ENCODE measurements around the gene CCDC40. TPM values are rescaled to one million over a fixed set of nuclear protein-coding genes. Genes with fewer than 3 reads are reported as not detected.
A peak's percentile ranks its signal among the peaks of the same experiment; 100 is the strongest.

CCDC40 gene
- total RNA-seq, 2 experiments from 2014 or later, result 0.20 to 0.84 TPM

- H3K9me3 Mint-ChIP-seq (ENCODE audit: low read depth), result no peaks in the 10 kb centered on the region
- no peaks in the 10 kb centered on the region for H3K36me3 Mint-ChIP-seq
These were observed 65.7 kb downstream of the CCDC40 start for GRCh38 chr17:80101946-80102663.

GRCh38 chr17:80102664-80103448 lies 66.4 kb downstream of the CCDC40 start:
- no peak for DNase-seq
- CTCF ChIA-PET, result interaction anchor here (1.3 to 3.2 kb wide), 5 partner anchors 11 to 177 kb away, joined by 3 to 45 read pairs (median 5); no protein-coding TSS in a partner anchor
- Mint-ChIP-seq H3K9me3 (ENCODE audit: low read depth) (no peaks in the 10 kb centered on the region), H3K4me3 (peak overlapping the region; percentile 84), H3K27me3 (peaks cover 4% of the 10 kb centered on the region), H3K27ac (no peak overlapping the region), H3K4me1 (peaks cover 24% of the 10 kb centered on the region), H3K36me3 (no peaks in the 10 kb centered on the region)
- no peak for ATAC-seq

More at GRCh38 chr17:80101946-80102663, 65.7 kb downstream of the CCDC40 start:
- DNase-seq (no peak), ATAC-seq (peak; percentile 25)
- Mint-ChIP-seq H3K4me1 (peaks cover 24% of the 10 kb centered on the region), H3K27me3 (peaks cover 4% of the 10 kb centered on the region), H3K27ac (peak overlapping the region; percentile 78), H3K4me3 (peak overlapping the region; percentile 84)
- CTCF ChIA-PET, result interaction anchor here (0.6 to 3.2 kb wide), 55 partner anchors 8 to 764 kb away, joined by 3 to 45 read pairs (median 4); partner anchors contain the start of gene EIF4A3

GRCh38 chr17:80103449-80104085 lies 67.1 kb downstream of the CCDC40 start:
- Mint-ChIP-seq H3K36me3 (no peaks in the 10 kb centered on the region), H3K27ac (no peak overlapping the region), H3K4me3 (peak overlapping the region; percentile 9), H3K4me1 (peaks cover 24% of the 10 kb centered on the region), H3K9me3 (ENCODE audit: low read depth) (no peaks in the 10 kb centered on the region), H3K27me3 (peaks cover 4% of the 10 kb centered on the region)
- no peak for DNase-seq
- no peak for ATAC-seq
- CTCF ChIA-PET, result interaction anchor here (1.3 kb wide), 1 partner anchor 156 kb away, joined by 3 read pairs; no protein-coding TSS in a partner anchor

GRCh38 chr17:80104321-80104955 lies 68.0 kb downstream of the CCDC40 start:
- no peak overlapping the region for H3K4me3 Mint-ChIP-seq
- no peak overlapping the region for H3K27ac Mint-ChIP-seq
- DNase-seq, result no peak
- ATAC-seq, result no peak
- peaks cover 4% of the 10 kb centered on the region for H3K27me3 Mint-ChIP-seq
- H3K9me3 Mint-ChIP-seq (ENCODE audit: low read depth), result no peaks in the 10 kb centered on the region
- peaks cover 24% of the 10 kb centered on the region for H3K4me1 Mint-ChIP-seq
- no peaks in the 10 kb centered on the region for H3K36me3 Mint-ChIP-seq
- CTCF ChIA-PET, result interaction anchor here (1.3 kb wide), 1 partner anchor 155 kb away, joined by 3 read pairs; no protein-coding TSS in a partner anchor

- Mint-ChIP-seq H3K4me3 (no peak overlapping the region), H3K36me3 (no peaks in the 10 kb centered on the region), H3K27me3 (peaks cover 4% of the 10 kb centered on the region), H3K4me1 (peaks cover 22% of the 10 kb centered on the region), H3K27ac (no peak overlapping the region), H3K9me3 (ENCODE audit: low read depth) (no peaks in the 10 kb centered on the region)
- DNase-seq, result no peak
- CTCF ChIA-PET, result no interaction called here
- no peak for ATAC-seq
These were observed 68.5 kb downstream of the CCDC40 start for GRCh38 chr17:80104956-80105375.

GRCh38 chr17:80105762-80106161 lies 69.3 kb downstream of the CCDC40 start:
- ATAC-seq, result no peak
- Mint-ChIP-seq H3K36me3 (no peaks in the 10 kb centered on the region), H3K4me1 (peaks cover 14% of the 10 kb centered on the region), H3K27ac (no peak overlapping the region), H3K4me3 (no peak overlapping the region), H3K27me3 (no peaks in the 10 kb centered on the region), H3K9me3 (ENCODE audit: low read depth) (no peaks in the 10 kb centered on the region)
- CTCF ChIA-PET, result interaction anchor here (1.4 kb wide), 1 partner anchor 99 kb away, joined by 3 read pairs; no protein-coding TSS in a partner anchor
- DNase-seq, result no peak

- no peak overlapping the region for H3K27ac Mint-ChIP-seq
- no peaks in the 10 kb centered on the region for H3K9me3 Mint-ChIP-seq (ENCODE audit: low read depth)
- H3K36me3 Mint-ChIP-seq, result no peaks in the 10 kb centered on the region
- CTCF ChIA-PET, result interaction anchor here (1.4 kb wide), 1 partner anchor 99 kb away, joined by 3 read pairs; no protein-coding TSS in a partner anchor
- DNase-seq (no peak), ATAC-seq (no peak)
- no peak overlapping the region for H3K4me3 Mint-ChIP-seq
- peaks cover 12% of the 10 kb centered on the region for H3K4me1 Mint-ChIP-seq
- no peaks in the 10 kb centered on the region for H3K27me3 Mint-ChIP-seq
These were observed 69.7 kb downstream of the CCDC40 start for GRCh38 chr17:80106176-80106575.

- Mint-ChIP-seq H3K27me3 (no peaks in the 10 kb centered on the region), H3K36me3 (no peaks in the 10 kb centered on the region), H3K27ac (no peak overlapping the region), H3K4me1 (peaks cover 12% of the 10 kb centered on the region), H3K9me3 (ENCODE audit: low read depth) (no peaks in the 10 kb centered on the region), H3K4me3 (no peak overlapping the region)
- CTCF ChIA-PET, result interaction anchor here (1.4 kb wide), 1 partner anchor 100 kb away, joined by 3 read pairs; no protein-coding TSS in a partner anchor
- ATAC-seq (no peak), DNase-seq (no peak)
These were observed 70.3 kb downstream of the CCDC40 start for GRCh38 chr17:80106751-80107150.

- H3K27ac Mint-ChIP-seq, result no peak overlapping the region
- no peaks in the 10 kb centered on the region for H3K9me3 Mint-ChIP-seq (ENCODE audit: low read depth)
- no peaks in the 10 kb centered on the region for H3K36me3 Mint-ChIP-seq
- DNase-seq (no peak), ATAC-seq (no peak)
- H3K4me1 Mint-ChIP-seq, result peaks cover 6% of the 10 kb centered on the region
- CTCF ChIA-PET, result interaction anchor here (1.4 kb wide), 1 partner anchor 101 kb away, joined by 3 read pairs; no protein-coding TSS in a partner anchor
- no peak overlapping the region for H3K4me3 Mint-ChIP-seq
- H3K27me3 Mint-ChIP-seq, result no peaks in the 10 kb centered on the region
These were observed 71.0 kb downstream of the CCDC40 start for GRCh38 chr17:80107231-80108021.

- CTCF ChIA-PET, result interaction anchor here (2.1 kb wide), 1 partner anchor 7 kb away, joined by 8 read pairs; the partner anchor contains the start of gene GAA
- Mint-ChIP-seq H3K36me3 (no peaks in the 10 kb centered on the region), H3K27ac (no peak overlapping the region), H3K4me3 (no peak overlapping the region), H3K9me3 (ENCODE audit: low read depth) (no peaks in the 10 kb centered on the region), H3K27me3 (no peaks in the 10 kb centered on the region), H3K4me1 (peaks cover under 1% of the 10 kb centered on the region)
- DNase-seq (no peak), ATAC-seq (no peak)
These were observed 71.9 kb downstream of the CCDC40 start for GRCh38 chr17:80108036-80108971.

- no peak for ATAC-seq
- Mint-ChIP-seq H3K9me3 (ENCODE audit: low read depth) (no peaks in the 10 kb centered on the region), H3K27me3 (no peaks in the 10 kb centered on the region), H3K36me3 (no peaks in the 10 kb centered on the region), H3K4me1 (no peaks in the 10 kb centered on the region), H3K27ac (no peak overlapping the region), H3K4me3 (no peak overlapping the region)
- CTCF ChIA-PET, result interaction anchor here (2.1 kb wide), 1 partner anchor 8 kb away, joined by 8 read pairs; the partner anchor contains the start of gene GAA
- DNase-seq, result no peak
These were observed 72.7 kb downstream of the CCDC40 start for GRCh38 chr17:80109066-80109660.
